GM18868 (cell line): ENCODE results near the gene DONSON.
A peak's percentile ranks its signal among the peaks of the same experiment; 100 is the strongest.

Experiments
- ATAC-seq: cut with Tn5 transposase; IDR thresholded peaks from one replicate; pipeline ENCODE4 v1.9.1; 2021; ENCODE audit warnings: mild to moderate bottlenecking, moderate library complexity; ENCODE audit not compliant: unreplicated experiment

The DONSON gene

DNA sequence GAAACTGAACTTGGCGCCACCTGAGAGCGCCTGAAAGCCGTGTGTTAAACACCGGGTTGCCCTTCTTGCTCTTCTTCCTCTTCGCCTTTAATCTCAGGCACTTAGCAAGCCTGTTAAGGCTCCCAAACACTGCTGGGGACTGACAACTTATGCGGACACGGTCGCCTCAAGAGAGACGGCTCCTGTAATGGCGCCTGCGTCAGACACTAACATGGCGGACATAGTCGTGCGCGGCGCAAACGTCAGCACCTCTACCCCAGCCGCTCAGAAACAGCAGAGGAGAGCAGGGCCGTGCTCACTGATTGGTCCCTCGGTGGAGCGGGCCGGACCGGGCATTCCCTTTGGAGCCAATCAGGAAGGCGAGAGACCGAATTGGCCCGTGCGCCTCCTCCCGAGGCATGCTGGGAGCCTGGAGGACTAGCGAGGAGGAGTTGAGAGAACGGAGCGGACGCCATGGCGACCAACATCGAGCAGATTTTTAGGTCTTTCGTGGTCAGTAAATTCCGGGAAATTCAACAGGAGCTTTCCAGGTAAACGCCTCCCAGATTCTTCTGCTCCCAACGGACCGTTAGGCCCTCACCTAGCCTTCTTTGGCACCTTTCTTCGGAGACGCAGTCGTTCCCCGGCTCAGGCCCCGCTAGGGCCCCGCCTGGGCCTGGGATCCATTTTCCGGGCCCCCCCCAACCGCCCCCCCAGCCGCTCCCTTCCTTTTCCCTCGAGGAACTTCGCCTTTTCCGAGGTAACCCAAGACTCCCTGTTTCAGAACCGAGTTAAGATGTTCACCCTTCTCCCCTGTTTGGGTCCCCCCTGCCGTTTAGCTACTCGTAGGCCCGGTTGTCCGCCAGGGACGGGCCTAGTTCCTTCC lies 45.6 kb downstream of the DONSON start, which contains the start of gene SON:
Gene SON (plus strand): TSS at position 399 of the 865 bp plus-strand sequence. CDS start 55 bp downstream, at position 454.
- peak; percentile 95 for ATAC-seq

DNA sequence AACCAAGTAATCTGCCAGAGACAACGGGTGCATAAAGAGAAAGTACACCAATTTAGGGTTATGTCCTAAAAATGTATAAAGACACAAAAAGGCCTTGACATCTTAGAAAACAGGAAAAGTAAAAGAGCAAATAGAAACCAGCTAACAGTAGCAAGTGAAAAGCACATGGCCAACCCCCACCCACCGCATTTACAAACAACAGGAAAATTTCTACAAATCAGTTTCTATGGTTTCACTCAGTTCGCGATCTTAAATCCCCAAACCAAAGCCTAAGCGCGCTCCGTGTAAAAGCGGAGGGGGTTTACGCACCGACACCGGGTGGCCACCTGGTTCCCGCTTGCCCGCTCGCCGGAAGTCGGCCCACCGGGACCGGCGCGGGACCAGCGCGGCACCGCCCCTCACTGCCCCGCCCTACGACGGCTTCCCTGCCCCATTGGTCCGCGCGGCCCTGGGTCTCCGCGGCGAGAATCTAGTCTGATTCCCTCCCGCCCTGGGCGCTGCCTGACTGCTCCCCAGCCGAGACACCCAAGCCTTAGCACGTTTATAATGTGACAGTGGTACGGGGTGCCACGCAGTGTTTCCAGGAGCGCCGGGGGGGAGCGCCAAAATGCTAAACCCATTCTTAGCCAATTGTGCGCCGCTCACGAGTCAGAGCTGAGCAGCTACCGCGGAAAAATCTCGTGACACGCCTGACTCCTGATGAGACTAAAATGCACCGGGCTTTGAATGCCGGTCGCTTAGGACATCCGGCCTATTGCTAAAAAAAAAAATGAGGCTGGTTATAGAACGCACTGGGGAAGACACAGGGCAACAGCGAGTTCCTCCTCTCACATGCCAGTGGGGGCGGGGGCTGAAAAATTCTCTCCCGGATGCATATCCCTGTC lies 46.5 kb downstream of the DONSON start, which contains the start of gene GART:
Gene GART (minus strand): TSS at position 362 of the 884 bp plus-strand sequence. CDS start 2,802 bp downstream, outside the sequence.
- peak; percentile 50 for ATAC-seq

DNA sequence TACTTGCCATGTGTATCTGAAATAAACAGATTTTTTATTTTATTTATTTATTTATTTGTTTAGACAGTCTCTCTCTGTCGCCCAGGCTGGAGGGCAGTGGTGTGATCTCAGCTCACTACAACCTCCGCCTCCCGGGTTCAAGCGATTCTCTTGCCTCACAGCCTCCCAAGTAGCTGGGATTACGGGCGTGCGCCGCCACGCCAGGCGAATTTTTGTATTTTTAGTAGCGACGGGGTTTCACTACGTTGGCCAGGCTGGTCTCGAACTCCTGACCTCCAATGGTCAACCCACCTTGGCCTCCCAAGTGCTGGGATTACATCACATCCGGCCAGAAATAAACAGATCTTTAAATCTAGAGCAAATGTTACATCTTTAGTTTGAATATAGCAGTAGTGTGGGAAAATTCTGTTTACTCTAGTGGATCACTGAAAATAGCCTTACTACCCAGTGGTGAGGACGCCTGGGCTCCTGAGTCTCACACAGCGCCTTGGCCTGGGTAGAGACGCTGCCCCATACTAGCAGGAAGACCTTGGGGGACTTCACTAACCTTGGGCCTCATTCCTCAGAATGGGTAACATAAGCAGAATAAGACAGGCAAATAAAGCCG lies 47.3 kb downstream of the DONSON start:
- no peak for ATAC-seq

DNA sequence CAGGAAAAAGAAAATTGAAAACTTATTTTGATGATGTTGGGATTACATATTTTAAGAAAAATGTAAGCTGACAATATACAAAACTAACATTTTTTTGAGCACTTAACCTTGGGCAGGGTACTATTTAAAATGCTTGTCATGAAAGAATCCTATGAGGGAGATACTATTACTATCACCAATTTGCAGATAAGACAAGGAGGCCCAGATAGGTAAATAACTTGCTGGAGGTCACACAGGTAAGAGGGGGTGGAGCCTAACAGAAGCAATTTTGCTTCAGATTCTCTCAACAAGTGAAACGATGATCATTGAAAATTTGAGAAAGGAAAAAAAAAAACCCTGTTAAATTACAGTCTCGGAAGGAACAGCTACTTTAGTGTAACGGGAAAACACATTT lies 47.8 kb downstream of the DONSON start:
- ATAC-seq: no peak

DNA sequence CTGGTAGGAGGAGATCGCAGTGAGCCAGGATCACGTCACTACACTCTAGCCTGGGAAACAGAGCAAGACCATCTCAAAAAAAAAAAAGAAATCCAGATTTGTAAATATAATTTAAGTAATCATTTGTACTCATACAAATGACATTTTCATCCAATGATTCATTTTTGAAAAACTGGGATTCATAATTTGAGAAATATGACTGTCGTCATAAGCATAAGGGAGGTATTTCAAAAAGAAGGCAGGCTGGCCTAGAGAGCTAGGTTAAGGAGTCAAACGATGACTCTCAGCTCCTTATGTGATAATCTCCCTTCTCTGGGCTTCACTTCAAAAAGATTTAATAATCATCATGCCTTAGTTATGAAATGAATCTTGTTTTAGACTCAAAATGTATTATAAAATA lies 48.9 kb downstream of the DONSON start:
- no peak for ATAC-seq

DNA sequence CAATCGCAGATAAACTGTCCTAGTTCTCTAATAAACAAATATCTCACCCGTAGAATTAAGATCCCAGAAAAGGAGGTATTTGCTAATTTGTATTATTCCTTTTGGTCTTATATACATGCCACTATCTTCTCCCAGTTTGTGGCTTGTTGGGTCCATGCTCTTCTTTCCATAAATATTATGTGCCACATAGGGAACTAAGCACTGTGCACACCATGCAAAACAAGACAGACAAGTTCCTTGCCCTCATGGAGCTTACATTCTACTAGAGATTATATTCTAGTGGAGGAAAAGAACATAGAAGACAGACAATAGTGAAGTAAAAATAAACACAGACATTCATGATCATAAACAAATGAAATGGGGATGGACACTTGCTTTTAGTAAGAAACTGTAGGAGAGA lies 51.3 kb downstream of the DONSON start:
- no peak for ATAC-seq

DNA sequence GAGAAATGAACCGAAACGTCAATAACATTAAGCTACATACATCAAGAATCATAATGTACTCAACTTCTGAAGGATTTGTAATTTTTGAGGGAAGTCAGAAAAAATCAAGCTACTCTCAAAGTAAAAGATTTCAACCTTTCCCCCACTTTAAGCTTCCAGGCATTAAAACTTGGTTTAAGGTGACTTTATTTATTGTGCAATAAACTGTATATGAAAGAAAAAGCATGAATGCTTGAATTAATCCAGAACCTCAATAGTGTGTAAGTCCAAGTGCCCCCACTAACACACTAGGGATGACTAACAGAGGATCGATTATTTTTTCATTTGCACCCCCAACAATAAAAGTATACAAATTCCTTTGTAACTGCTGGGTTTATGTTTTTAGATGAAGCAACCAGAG lies 57.5 kb downstream of the DONSON start:
- no peak for ATAC-seq
